Vagina (tissue), 2 donors: ENCODE measurements around the gene TNK2. TPM values are rescaled to one million over a fixed set of nuclear protein-coding genes. Genes with fewer than 3 reads are reported as not detected.
"Not testable (repeated sequence)": the region's sequence is repeated elsewhere in the genome, so short reads cannot be mapped to it uniquely, and the experiment has no call there.

Experiments
- DNase-seq, 2 donors: peaks; one replicate each; pipeline ENCODE4 v3.0.0-alpha.2; 2017; ENCODE audit errors: extremely low spot score in 2 of 2
- H3K27ac ChIP-seq: fragments of 200-600 bp; sonication (generic); one replicate; pipeline ENCODE4 v1.5.1; 2019
- H3K27me3 ChIP-seq: fragments of 200-600 bp; sonication (generic); one replicate; pipeline ENCODE4 v1.5.1; 2019
- H3K36me3 ChIP-seq, 2 donors: fragments of 200-600 bp; sonication (generic); one replicate each; pipeline ENCODE4 v1.5.1; 2017 to 2019
- H3K4me1 ChIP-seq: fragments of 200-600 bp; sonication (generic); one replicate; pipeline ENCODE4 v1.5.1; 2019
- H3K4me3 ChIP-seq, 2 donors: fragments of 200-600 bp; sonication (generic); 1 replicate in 1 of 2; 2 replicates in 1 of 2; pipeline ENCODE4 v1.5.1; 2016 to 2019
- H3K9me3 ChIP-seq: fragments of 200-600 bp; sonication (generic); one replicate; pipeline ENCODE4 v1.5.1; 2019
- POLR2A ChIP-seq, 2 donors: fragments of 450-650 bp; IDR thresholded peaks; one replicate each; pipeline ENCODE4 v1.6.1; 2017; ENCODE audit warnings: antibody characterized with exemption in 2 of 2, mild to moderate bottlenecking in 2 of 2, moderate library complexity in 2 of 2
- POLR2AphosphoS5 ChIP-seq, 2 donors: sonication (generic); formaldehyde crosslinking; IDR thresholded peaks; one replicate each; pipeline ENCODE4 v1.9.0; 2017; ENCODE audit warnings: antibody characterized with exemption in 2 of 2, mild to moderate bottlenecking in 2 of 2, low read depth in 1 of 2; ENCODE audit not compliant: insufficient read depth in 1 of 2
- intact Hi-C: fragments of 100-400 bp; cut with DNase I; formaldehyde crosslinking; loops from one replicate; pipeline ENCODE4 v1.15.1; 2023
- total RNA-seq: library from RNA; depleted of rRNA; stranded (reverse); fragments of >200 nt; gene quantifications from one replicate; pipeline ENCODE4 v1.2.3, GENCODE V29; 2016
- TF ChIP-seq, protein P1 (sequence below), 3 experiments: fragments of 450-650 bp in 2 of 3; fragments of 200-600 bp in 1 of 3; sonication (generic) in 1 of 3; IDR thresholded peaks; one replicate each; pipeline ENCODE4 v1.5.1; 2017 to 2019; ENCODE audit warnings: antibody characterized with exemption in 3 of 3, mild to moderate bottlenecking in 2 of 3, moderate library complexity in 2 of 3

The TNK2 gene
- total RNA-seq, 1 donor from 2014 or later: 41.5 TPM

DNA sequence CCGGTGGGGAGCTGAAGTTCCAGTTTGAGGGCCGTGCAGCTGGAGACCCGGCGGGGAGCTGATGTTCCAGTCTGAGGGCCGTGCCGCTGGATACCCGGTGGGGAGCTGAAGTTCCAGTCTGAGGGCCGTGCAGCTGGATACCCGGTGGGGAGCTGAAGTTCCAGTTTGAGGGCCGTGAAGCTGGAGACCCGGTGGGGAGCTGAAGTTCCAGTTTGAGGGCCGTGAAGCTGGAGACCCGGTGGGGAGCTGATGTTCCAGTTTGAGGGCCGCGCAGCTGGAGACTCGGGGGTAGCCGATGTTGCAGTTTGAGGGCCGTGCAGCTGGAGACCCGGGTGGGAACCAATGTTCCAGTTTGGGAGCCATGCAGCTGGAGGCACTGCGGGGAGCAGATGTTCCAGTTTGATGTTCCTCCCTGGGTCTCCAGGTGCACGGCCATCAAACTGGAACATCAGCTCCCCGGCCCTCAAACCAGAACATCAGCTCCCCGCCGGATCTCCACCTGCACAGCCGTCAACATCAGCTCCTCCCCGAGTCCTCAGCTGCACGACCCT, 33.0 kb upstream of the TNK2 start:
- H3K36me3 ChIP-seq, DNase-seq, H3K4me3 ChIP-seq, H3K27ac ChIP-seq, H3K4me1 ChIP-seq, H3K27me3 ChIP-seq, H3K9me3 ChIP-seq, intact Hi-C loops: not testable (repeated sequence)

DNA sequence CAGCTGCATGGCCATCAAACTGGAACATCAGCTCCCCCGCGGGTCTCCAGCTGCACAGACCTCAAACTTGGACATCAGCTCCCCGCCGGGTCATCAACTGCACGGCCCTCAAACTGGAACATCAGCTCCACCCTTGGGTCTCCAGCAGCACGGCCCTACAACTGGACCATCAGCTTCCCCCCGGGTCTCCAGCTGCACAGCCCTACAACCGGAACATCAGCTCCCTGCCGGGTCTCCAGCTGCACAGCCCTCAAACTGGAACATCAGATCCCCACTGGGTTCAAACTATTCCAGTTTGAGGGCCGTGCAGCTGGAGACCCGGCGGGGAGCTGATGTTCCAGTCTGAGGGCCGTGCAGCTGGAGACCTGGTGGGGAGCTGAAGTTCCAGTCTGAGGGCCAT, 32.5 kb upstream of the TNK2 start:
- H3K4me1 ChIP-seq, H3K27me3 ChIP-seq, H3K27ac ChIP-seq, H3K9me3 ChIP-seq, H3K4me3 ChIP-seq, H3K36me3 ChIP-seq, intact Hi-C loops, DNase-seq: not testable (repeated sequence)

DNA sequence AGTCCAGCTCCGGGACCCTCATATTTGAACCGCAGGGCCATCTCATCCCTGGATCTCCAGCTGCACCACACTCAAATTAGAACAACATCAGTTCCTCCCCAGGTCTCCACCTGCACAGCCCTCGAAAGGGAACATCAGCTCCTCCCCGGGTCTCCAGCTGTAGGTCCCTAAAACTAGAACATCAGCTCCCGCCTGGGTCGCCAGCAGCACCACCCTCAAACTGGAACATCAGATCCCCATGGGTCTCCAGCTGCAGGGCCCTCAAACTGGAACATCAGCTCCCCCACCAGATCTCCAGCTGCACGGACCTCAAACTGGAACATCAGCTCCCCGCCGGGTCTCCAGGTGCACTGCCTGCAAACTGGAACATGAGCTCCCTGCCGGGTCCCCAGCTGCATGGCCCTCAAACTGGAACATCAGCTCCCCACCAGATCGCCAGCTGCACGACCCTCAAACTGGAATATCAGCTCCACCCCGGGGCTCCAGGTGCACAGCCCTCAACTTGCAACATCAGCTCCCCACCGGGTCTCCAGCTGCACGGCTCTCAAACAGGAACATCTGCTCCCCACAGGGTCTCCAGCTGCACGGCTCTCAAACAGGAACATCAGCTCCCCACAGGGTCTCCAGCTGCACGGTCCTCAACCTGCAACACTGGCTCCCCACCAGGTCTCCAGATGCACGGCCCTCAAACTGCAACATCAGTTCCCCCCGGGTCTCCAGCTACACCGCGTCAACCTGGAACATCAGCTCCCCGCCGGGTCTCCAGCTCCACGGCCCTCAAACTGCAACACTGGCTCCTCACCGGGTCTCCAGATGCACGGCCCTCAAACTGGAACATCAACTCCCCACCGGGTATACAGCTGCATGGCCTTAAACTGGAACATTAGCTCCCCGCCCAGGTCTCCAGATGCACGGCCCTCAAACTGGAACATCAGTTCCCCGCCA, 31.4 kb upstream of the TNK2 start:
- H3K9me3 ChIP-seq, H3K4me1 ChIP-seq, H3K27me3 ChIP-seq, H3K36me3 ChIP-seq, DNase-seq, intact Hi-C loops, H3K27ac ChIP-seq, H3K4me3 ChIP-seq: not testable (repeated sequence)

DNA sequence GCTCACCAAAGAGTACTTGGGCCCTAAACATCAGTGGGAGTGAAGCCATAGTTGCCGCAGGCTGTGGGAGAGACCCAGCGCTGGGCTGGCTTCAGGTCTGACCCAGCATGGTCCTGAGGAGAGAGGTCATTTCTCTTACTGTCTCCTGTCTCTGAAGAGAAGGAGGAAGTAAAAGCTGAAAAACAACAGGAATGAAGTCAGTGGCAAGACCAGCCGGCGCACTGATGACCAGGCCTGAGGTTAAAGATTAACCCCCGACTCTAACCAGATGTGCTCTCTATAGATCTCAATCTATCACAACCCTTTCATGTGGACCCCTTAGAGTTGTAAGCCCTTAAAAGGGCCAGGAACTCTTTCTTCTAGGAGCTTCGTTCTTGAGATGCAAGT, 24.7 kb upstream of the TNK2 start:
- intact Hi-C loops: not testable (repeated sequence)

DNA sequence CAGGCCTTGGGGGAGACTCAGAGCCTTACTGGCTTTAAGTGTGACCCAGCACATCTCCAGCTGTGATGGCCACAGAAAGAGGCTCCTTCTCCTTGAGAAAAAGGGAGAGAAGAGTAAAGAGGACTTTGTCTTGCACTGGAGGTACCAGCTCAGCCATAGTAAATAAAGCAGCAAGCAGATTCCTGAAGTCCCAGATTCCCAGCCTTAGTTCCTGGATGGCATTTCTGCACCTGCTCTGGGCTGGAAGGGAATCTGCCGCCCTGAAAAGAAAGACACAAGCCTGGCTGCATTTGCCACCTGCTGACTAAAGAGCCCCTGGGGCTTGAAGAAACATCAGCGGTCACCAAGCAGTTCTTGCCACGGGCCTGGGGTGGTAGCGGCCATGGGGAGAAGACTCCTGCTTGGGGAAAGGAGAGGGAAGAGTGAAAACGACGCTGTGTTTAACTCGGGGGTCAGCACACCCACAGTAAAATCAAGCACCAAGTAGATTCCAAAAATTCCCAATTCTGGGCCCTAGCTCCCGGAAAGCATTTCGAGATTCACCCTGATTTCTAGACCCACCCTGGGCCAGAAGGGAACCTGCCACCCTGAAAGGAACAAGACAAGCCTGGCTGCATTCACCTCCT, 24.2 kb upstream of the TNK2 start:
- Histone ChIP-seq H3K27me3 (no peaks in the 10 kb centered on the region), H3K27ac (no peak overlapping the region), H3K36me3 (no peaks in the 10 kb centered on the region), H3K4me3 (no peak overlapping the region), H3K4me1 (no peaks in the 10 kb centered on the region), H3K9me3 (no peaks in the 10 kb centered on the region)
- intact Hi-C loops: no loop called here
- TF ChIP-seq POLR2AphosphoS5 (IDR thresholded peaks at IDR 0.05; ENCODE audit: insufficient read depth in 1 of 2, low read depth in 1 of 2) (no peak), POLR2A (IDR thresholded peaks at IDR 0.05) (no peak)
- TF ChIP-seq, protein P1, sequence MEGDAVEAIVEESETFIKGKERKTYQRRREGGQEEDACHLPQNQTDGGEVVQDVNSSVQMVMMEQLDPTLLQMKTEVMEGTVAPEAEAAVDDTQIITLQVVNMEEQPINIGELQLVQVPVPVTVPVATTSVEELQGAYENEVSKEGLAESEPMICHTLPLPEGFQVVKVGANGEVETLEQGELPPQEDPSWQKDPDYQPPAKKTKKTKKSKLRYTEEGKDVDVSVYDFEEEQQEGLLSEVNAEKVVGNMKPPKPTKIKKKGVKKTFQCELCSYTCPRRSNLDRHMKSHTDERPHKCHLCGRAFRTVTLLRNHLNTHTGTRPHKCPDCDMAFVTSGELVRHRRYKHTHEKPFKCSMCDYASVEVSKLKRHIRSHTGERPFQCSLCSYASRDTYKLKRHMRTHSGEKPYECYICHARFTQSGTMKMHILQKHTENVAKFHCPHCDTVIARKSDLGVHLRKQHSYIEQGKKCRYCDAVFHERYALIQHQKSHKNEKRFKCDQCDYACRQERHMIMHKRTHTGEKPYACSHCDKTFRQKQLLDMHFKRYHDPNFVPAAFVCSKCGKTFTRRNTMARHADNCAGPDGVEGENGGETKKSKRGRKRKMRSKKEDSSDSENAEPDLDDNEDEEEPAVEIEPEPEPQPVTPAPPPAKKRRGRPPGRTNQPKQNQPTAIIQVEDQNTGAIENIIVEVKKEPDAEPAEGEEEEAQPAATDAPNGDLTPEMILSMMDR (IDR thresholded peaks at IDR 0.05): no peak
- DNase-seq: no peak

More for the DNA sequence above, 24.7 kb upstream of the TNK2 start:
- H3K9me3 ChIP-seq, H3K27me3 ChIP-seq, H3K36me3 ChIP-seq, H3K4me1 ChIP-seq, H3K4me3 ChIP-seq, H3K27ac ChIP-seq, DNase-seq: not testable (repeated sequence)

DNA sequence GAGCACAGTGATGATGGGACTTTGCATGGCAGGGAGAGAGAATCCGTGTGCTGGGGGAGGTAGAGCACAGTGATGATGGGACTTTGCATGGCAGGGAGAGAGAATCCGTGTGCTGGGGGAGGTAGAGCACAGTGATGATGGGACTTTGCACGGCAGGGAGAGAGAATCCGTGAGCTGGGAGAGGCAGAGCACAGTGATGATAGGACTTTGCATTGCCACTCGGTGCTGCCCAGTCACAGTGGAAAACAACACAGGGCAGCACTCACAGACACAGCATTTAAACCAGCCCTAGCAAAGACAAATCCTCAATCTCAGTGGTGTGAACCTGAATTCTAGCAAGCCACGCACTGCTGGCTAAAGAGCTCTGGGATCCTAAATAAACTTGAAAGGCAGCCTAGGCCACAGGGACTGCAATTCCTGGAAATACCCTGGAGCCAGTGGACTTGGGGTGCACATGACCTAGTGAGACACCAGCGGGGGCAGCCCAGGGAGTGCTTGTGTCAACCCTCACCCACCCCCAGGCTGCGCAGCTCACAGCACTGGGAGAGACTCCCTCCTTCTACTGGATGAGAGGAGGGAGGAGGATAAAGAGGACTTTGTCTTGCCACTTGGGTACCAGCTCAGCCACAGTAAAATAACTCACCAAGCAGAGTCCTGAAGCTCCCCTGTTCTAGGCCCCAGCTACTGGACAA, 23.4 kb upstream of the TNK2 start:
- no peaks in the 10 kb centered on the region for H3K27me3 ChIP-seq
- intact Hi-C loops: no loop called here
- no peaks in the 10 kb centered on the region for H3K36me3 ChIP-seq
- no peak for DNase-seq
- no peak overlapping the region for H3K27ac ChIP-seq
- TF ChIP-seq POLR2A (IDR thresholded peaks at IDR 0.05): no peak
- TF ChIP-seq, protein P1 (IDR thresholded peaks at IDR 0.05): no peak
- no peak for TF ChIP-seq POLR2AphosphoS5 (IDR thresholded peaks at IDR 0.05; ENCODE audit: insufficient read depth in 1 of 2, low read depth in 1 of 2)
- H3K4me3 ChIP-seq: no peak overlapping the region
- H3K9me3 ChIP-seq: no peaks in the 10 kb centered on the region
- no peaks in the 10 kb centered on the region for H3K4me1 ChIP-seq
